ENCODE measurements around the gene BID. TPM values are rescaled to one million over a fixed set of nuclear protein-coding genes. Genes with fewer than 3 reads are reported as not detected.

The BID gene
- total and polyA plus RNA-seq, 2 of the 4 experiments (the other 2 are of a cell fraction) = 69.5 to 240 TPM

GRCh38 chr22:17724241-17724640 is 50.0 kb downstream of the BID start:
- Histone ChIP-seq H4K5ac (ENCODE audit: low read depth, low read length) (no peak overlapping the region), H3K79me1 (ENCODE audit: low read depth in 1 of 2, low read length in 2 of 2) (peaks cover 18 to 46% of the 10 kb centered on the region in 2 experiments), H3K9ac (ENCODE audit: low read depth, low read length) (no peak overlapping the region), H3K14ac (replicated peaks; ENCODE audit: low read depth, low read length) (no peak overlapping the region), H4K8ac (ENCODE audit: low read depth in 2 of 2, low read length in 2 of 2) (no peak overlapping the region), H2BK5ac (ENCODE audit: low read depth, low read length, poor library complexity, severe bottlenecking) (peak overlapping the region; percentile 88), H2AK5ac (ENCODE audit: low read depth, low read length) (no peak overlapping the region), H3K9me3 (ENCODE audit: control insufficient read depth, insufficient read depth, low read length) (no peaks in the 10 kb centered on the region), H3K27me3 (ENCODE audit: control insufficient read depth, insufficient read depth, low read length) (no peaks in the 10 kb centered on the region), H4K20me1 (ENCODE audit: insufficient read depth, low read length) (peaks cover 5% of the 10 kb centered on the region), H2AFZ (replicated peaks; ENCODE audit: low read length, poor library complexity) (no peak overlapping the region), H3K27ac (ENCODE audit: insufficient read depth, low read length) (peak overlapping the region; percentile 37; the same call in 1 of the 2 replicates), H3K36me3 (ENCODE audit: control insufficient read depth, insufficient read depth, low read length) (peaks cover 16% of the 10 kb centered on the region), H3K4me1 (ENCODE audit: control insufficient read depth, insufficient read depth, low read length) (peaks cover 29% of the 10 kb centered on the region), H2BK15ac (ENCODE audit: low read depth, low read length) (0 out of 3 replicates have a peak overlapping the region, but pooled peaks have one; percentile 1), H2AK9ac (replicated peaks; ENCODE audit: low read depth, low read length, poor library complexity) (no peak overlapping the region), H2BK120ac (ENCODE audit: low read depth, low read length) (no peak overlapping the region), H3K4me3 (ENCODE audit: insufficient read depth, low read depth, low read length) (no peak overlapping the region), H3K9me1 (ENCODE audit: insufficient read depth, low read length) (peaks cover 32% of the 10 kb centered on the region), H3K56ac (ENCODE audit: extremely low read depth, insufficient read depth, low read length) (no peak overlapping the region), H3K18ac (ENCODE audit: low read depth, low read length) (no peak overlapping the region), H4K91ac (ENCODE audit: insufficient read depth, low read depth, low read length) (no peak overlapping the region; the same call in 1 of the 2 replicates), H3K23ac (ENCODE audit: low read depth, low read length) (no peak overlapping the region), H2BK20ac (ENCODE audit: low read depth, low read length) (peak overlapping the region; percentile 69), H3K4ac (ENCODE audit: low read depth, low read length) (no peak overlapping the region; the same call in 1 of the 2 replicates), H3K4me2 (ENCODE audit: low read depth, low read length) (no peak overlapping the region)
- no TSS peak for BruUV-seq (replicated peaks)
- dilution Hi-C loops (cut with HindIII; ENCODE audit: low sequenced_read_pairs, unreplicated experiment) = no loop called here
- ChIA-PET CTCF (interaction anchor here (1.1 kb wide), 1 partner anchor 118 kb away, joined by 4 read pairs; no protein-coding TSS in a partner anchor), POLR2A (ENCODE audit: unreplicated experiment) (no interaction called here)
- no CpG with 5 or more reads among the region's 5 CpGs for WGBS, 2 experiments (ENCODE audit: extremely low coverage in 2 of 2, insufficient read length in 1 of 2)
- ATAC-seq (ENCODE audit: low read depth) (no peak), DNase-seq (peak; percentile 38)
- intact Hi-C loops (cut with micrococcal nuclease) = no loop called here
- in situ Hi-C loops (cut with MboI; ENCODE audit: low sequenced_read_pairs) = loop anchor here (10.0 kb wide), 1 partner anchor 159 kb away; the partner anchor contains the start of gene SLC25A18
- TF ChIP-seq MXI1 (IDR thresholded peaks at IDR 0.05; ENCODE audit: borderline replicate concordance, low read depth, low read length) (no peak), POLR2A (IDR thresholded peaks at IDR 0.05; ENCODE audit: low read depth, low read length) (no peak), CHD1 (IDR thresholded peaks at IDR 0.05; ENCODE audit: low read depth, low read length) (no peak), MAFK (IDR thresholded peaks at IDR 0.05; ENCODE audit: low read depth, low read length) (no peak), RCOR1 (IDR thresholded peaks at IDR 0.05; ENCODE audit: insufficient replicate concordance, low read length) (no peak), RFX5 (IDR thresholded peaks at IDR 0.05; ENCODE audit: low read depth, low read length) (no peak), CEBPB (IDR thresholded peaks at IDR 0.05; ENCODE audit: low read depth, low read length) (no peak), SMC3 (IDR thresholded peaks at IDR 0.05; ENCODE audit: low read depth, low read length) (no peak), MAZ (IDR thresholded peaks at IDR 0.05; ENCODE audit: borderline replicate concordance, low read depth, low read length) (no peak), BHLHE40 (IDR thresholded peaks at IDR 0.05; ENCODE audit: low read depth, low read length) (no peak), NFE2L2 (IDR thresholded peaks at IDR 0.05; ENCODE audit: low read depth, low read length) (no peak), RAD21 (IDR thresholded peaks at IDR 0.05; ENCODE audit: low read length) (no peak), FOS (IDR thresholded peaks at IDR 0.05; ENCODE audit: low read depth, low read length) (no peak), USF2 (IDR thresholded peaks at IDR 0.05; ENCODE audit: low read depth, low read length) (no peak)
- TF ChIP-seq, protein P1, sequence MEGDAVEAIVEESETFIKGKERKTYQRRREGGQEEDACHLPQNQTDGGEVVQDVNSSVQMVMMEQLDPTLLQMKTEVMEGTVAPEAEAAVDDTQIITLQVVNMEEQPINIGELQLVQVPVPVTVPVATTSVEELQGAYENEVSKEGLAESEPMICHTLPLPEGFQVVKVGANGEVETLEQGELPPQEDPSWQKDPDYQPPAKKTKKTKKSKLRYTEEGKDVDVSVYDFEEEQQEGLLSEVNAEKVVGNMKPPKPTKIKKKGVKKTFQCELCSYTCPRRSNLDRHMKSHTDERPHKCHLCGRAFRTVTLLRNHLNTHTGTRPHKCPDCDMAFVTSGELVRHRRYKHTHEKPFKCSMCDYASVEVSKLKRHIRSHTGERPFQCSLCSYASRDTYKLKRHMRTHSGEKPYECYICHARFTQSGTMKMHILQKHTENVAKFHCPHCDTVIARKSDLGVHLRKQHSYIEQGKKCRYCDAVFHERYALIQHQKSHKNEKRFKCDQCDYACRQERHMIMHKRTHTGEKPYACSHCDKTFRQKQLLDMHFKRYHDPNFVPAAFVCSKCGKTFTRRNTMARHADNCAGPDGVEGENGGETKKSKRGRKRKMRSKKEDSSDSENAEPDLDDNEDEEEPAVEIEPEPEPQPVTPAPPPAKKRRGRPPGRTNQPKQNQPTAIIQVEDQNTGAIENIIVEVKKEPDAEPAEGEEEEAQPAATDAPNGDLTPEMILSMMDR (conservative IDR thresholded peaks at IDR 0.05; ENCODE audit: low read depth, low read length) = no peak
- TF ChIP-seq, protein P2, sequence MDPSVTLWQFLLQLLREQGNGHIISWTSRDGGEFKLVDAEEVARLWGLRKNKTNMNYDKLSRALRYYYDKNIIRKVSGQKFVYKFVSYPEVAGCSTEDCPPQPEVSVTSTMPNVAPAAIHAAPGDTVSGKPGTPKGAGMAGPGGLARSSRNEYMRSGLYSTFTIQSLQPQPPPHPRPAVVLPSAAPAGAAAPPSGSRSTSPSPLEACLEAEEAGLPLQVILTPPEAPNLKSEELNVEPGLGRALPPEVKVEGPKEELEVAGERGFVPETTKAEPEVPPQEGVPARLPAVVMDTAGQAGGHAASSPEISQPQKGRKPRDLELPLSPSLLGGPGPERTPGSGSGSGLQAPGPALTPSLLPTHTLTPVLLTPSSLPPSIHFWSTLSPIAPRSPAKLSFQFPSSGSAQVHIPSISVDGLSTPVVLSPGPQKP (IDR thresholded peaks at IDR 0.05; ENCODE audit: borderline replicate concordance, low read depth, low read length) = no peak
